Left forelimb (tissue), 1 donor: Measurements from ENCODE around the gene WDR45B.

Experiments
- DNase-seq: peaks from one replicate; pipeline ENCODE4 v3.0.0-alpha.2; 2018; ENCODE audit warnings: low spot score

WDR45B gene

GRCh38 chr17:82629748-82630147 lies 18.5 kb downstream of the WDR45B start:
- DNase-seq, result no peak

DNA sequence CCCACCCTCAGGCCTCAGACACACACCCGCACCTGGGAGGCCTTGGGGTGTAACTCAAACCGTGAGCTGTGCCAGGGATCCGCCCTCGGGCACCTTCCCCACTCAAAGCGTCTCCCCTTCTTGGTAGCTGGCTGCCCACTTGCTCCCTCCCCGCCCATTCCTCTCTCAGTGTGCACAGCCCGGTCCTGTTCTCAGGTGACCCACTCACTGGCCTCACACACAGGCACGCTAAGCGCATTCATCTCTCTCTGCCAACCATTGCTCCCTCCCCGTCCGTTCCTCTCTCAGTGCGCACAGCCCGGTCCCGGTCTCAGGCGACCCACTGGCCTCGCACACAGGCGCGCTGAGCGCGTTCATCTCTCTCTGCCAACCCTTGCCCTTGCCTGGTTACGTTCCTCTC lies 20.8 kb downstream of the WDR45B start:
- DNase-seq, result no peak

DNA sequence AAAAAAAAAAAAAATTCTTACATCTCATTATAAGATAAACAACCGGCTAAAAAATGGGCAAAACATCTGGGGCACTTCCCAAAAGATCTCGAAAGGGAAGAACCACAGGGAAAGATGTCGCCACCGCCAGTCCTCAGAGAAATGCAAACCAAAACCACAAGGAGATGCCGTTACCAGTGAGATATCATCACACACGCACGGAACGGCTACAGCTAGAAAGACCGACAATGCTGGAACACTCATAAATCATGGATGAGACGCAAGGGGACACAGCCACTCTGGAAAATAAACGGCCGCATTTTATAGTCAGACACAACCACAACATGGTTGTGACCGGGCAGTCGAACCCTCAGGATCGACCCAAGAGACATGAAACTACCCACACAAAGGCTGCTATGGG lies 24.5 kb downstream of the WDR45B start:
- no peak for DNase-seq

DNA sequence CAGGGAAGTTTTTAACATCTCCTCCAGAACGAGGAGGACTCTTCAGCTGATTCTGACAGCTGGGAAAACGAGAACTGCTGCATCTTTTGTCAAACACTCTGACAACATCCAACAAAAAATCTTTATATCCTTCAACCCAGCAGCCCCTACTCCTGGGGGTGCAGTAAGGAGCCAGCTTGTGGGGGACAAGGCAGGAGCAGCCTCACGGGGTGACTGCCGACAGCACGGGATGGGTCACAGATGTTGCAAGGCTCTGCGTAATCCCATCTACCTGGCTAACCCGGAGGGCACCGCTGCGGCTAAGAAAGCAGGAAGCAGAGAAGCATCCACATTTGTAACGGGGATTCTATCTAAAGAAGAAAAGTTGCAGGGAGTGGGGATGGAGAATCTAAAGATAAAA lies 28.6 kb downstream of the WDR45B start:
- no peak for DNase-seq

GRCh38 chr17:82619211-82619610 lies 29.0 kb downstream of the WDR45B start:
- DNase-seq, result no peak

DNA sequence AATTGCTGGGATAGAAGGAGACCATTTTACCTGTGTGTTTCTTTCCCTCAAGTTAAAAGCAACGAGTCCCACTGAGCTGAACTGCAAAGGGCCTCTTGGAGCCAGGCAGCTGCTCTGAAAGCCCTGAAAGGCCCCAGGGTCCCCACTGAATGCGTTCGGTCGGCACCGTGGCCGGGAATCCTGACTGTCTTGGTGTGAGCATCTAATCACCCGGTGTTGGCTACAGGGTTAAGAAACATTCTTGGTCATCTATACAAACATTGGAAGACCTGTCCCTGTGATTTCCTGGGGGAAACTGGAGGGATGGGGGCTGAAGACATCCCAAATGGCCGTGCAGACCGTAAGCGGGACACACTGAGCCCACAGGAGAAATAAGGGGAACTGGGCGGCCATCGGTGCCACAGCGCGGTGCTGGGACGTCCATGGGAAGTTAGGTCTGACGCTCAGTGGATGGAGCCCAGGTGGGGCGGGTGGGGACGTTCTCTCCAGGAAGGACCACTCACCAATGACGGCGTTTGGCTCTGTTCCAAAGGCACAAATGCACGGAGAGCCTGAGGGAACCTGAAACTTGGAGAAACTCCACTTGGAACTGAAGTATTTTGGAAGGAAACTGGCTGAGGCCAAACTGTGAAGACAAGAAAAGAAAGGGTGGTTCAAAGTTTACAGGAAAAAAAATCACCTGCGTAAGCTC lies 32.1 kb downstream of the WDR45B start:
- no peak for DNase-seq

- no peak for DNase-seq
Measured at GRCh38 chr17:82615084-82616020, 32.9 kb downstream of the WDR45B start.

DNA sequence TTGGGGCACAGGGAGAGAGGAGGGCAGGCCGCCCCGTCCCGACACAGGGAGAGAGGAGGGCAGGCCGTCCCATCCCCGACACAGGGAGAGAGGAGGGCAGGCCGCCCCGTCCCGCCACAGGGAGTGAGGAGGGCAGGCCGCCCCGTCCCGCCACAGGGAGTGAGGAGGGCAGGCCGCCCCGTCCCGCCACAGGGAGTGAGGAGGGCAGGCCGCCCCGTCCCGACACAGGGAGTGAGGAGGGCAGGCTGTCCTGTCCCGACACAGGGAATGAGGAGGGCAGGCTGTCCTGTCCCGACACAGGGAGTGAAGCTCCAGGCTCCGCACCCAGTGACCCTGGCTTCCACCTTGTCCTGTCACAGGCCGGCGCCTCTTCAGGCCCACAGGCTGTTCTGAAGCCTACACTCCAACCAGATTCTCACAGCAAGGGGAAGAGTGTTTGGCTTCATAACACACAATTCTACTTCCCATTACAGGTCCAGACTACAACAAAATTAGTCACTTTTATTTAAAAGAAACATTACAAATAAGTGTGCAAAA lies 34.1 kb downstream of the WDR45B start:
- no peak for DNase-seq

GRCh38 chr17:82613283-82614094 lies 34.8 kb downstream of the WDR45B start:
- DNase-seq, result no peak

DNA sequence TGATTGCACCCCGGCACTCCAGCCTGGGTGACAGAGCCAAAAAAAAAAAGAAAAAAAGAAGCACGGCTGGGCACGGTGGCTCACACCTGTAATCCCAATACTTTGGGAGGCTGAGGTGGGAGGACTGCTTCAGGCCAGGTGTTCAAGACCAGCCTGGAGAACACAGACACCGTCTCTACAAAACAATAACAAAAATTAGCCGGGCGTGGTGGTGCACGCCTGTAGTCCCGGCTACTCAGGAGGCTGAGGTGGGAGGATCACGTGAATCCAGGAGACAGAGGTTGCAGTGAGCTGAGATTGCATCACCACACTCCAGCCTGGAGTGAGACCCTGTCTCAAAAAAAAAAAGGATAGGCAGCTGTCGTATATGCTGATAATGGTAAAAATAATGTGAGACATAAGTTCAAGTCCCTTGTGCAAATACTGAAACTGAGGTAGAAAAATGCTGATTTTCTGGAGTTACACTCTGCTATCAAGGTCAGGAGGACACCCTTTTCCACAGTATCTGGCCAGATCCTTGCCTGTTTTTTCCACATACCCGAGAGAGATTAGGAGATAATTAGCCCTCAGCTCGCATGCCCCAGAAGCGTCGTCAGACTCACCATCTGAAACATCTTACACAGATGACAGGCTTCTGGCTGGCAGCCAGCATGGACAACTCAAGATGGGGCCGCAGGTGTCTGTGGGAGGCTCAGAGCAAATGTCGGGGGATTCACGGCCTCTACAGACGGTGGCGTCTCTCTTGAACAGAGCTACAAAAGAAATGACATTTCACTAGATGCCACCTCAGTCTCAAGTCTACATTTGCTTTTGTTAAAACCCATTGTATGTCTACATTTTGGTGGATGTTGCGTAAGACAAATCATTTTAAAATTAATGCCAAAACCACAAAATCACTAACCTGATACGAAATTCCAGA lies 36.8 kb downstream of the WDR45B start:
- no peak for DNase-seq

GRCh38 chr17:82609655-82610054 lies 38.6 kb downstream of the WDR45B start:
- no peak for DNase-seq

DNA sequence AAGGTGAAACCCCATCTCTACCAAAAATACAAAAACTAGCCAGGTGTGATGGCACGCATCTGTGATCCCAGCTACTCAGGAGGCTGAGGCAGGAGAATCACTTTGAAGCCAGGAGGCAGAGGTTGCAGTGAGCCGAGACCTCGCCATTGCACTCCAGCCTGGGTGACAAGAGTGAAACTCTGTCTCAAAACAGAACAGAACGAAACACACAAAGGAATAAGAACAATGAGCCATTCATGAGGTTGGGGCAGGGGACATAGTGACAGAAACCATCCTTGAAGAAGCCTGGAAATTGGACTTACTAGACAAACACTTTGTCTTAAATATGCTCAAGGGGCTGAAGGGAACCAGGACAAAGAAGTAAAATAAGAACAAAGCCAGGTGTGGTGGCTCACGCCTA lies 39.4 kb downstream of the WDR45B start:
- no peak for DNase-seq

DNA sequence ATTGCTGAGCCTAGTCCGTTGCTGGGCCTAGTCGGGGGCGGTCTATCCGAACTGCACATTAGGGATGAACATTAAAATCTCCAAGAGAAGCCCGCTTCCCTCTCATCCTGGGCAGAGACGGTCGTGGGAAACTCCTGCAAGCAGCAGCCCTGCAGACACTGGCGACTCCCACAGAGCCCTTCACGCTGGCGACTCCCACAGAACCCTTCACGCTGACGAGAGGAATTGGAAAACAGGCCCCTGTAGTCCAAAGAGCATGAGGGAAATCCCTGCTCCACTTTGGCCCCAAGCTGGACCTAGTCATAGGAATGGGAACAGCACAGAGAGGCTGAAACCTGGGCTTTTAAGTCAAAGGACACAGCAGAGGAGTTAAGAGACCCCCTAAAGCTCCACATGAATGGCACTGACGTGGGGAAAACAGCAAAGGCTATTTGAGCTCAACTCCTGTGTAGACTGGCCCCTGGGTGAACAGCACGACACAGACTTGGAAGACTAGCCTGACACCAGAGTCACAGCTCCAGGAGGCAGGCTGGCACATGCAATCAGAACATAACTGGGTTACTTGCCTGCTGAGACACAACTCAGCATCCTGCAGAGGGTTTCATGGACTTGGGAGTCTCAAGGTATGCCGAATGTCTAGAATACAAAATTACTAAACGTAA lies 42.2 kb downstream of the WDR45B start:
- no peak for DNase-seq

DNA sequence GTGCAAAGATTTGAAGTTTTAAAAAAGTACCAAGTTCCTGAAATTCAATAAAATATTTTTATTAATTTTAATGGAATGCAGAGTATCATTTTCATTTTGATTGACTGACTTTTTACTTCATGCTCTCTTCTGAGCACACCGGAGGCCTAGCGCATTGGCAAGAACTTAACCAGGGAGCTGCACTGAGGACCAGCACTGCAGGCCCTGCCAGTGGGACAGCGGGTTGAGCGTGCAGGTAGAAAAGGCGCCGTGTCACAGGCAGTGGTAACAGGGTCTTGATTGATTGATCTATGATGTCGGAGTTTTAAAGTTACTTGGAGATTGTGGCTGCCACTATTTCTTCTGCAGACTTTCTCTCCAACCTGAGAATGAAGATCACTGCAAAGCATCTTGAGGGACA lies 43.7 kb downstream of the WDR45B start:
- DNase-seq, result no peak

DNA sequence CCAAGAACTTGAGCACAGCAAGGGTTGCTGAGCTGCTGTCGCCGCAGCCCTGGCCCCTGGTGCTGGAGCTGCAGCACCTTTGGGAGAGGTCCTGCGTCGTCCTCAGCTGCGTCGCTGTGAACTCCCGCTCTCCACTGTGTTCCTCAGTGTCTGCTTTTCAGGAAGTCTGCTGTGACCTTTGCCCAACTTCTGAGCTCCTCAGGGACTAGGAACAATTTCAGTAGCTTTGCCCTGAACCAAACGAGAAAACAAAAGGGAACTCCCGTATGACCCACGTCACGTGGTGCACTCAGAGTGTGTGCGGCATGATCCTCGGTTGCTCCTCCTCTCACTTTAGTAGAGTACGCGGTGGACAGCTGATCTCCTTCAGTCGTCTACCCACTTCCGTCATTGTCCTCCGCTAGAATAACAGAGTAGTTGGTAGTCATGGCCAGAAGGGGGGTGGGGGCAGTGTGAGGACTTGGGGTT lies 44.2 kb downstream of the WDR45B start:
- DNase-seq, result no peak

DNA sequence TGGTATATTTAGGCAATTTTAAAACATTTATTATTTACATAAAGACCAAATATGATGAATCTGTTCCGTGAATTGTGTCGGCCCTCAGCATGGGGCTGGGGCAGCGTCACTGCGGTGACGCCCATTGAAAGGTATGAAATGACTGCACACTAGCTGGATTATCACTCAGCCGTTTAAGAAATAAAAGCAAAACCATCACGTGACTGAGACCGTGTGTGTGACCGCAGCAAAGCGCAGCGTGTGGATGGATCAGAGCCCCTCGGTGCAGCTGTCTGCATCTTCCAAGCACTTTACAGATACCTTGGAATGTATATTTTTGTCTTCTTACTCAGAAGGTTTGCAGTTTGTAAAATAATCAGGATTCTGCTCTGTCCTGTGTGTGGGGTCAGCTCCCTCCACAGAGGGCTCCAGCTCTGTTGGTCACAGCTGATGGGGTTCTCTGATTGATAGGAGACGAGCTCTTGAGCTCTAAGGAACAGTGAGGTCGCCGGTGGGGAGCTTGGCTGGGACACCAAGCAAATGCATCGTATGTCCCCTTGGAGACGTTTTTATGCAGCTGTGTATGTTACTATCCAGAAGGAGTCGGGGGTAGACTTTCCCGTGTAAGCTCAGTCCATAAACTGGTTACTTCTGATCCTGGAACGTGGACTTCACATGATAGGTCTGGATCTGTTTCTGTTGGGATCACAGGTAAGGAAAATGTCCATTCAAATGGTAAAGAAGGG lies 45.1 kb downstream of the WDR45B start:
- DNase-seq, result no peak

GRCh38 chr17:82602487-82602886 lies 45.8 kb downstream of the WDR45B start:
- DNase-seq, result no peak

DNA sequence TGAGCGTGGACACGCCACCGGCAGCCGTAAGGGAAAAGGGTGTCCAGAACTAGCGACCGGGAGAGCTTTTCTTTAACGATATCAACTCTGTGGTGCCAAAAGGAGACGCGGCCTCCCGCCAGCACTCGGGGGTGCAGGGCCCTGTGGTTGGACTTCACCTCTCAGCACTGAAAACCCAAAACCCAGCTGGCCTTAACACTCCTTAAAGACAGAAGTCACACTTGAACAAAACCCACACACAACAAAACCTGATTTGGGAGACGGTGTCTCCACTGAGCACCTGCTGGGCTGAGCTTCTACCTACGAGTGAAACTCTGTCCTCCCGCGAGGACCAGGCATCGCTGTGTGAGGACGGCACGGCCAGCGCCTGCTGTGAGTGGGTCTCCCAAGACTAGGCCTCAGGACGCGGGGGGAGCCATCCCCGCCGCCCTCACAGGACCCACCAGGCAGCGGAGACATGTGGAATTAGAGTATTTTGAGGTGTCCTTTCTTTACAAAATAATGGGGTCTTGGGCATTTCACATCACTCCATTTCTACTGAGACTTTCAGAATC lies 46.7 kb downstream of the WDR45B start:
- no peak for DNase-seq

DNA sequence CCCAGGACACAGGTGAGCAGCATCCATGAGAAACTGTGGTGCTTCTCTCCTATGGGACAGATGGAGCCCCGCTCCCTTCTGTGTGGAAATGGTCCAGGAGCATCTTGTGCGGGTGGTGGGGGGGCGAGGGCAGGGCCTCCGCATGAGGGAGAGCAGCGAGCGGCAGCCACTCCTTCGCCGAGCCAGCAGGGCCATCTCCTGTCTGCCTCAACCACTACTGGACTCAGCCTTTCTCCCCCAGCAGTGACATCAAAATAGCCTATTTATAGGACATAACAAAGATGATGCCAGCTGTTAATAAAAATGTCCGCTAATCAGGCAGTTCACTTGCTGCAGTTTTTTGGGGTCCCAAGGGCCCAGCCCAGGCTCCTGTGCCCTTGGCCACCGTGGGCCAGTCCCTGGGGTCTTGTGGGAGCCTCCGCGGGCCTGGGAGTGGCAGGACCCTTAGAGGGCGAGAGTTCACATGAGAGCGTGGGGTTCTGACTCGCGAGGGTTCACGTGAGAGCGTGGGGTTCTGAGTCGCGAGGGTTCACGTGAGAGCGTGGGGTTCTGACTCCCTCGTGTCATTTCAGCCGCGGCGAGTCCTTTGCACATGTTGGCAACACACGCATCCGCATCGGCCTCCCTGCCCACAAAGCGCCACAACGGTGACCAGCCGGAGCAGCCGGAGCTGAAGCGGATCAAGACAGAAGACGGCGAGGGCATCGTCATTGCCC lies 47.4 kb downstream of the WDR45B start:
- DNase-seq, result no peak
